ENCODE results near the gene PTPRM. TPM values are rescaled to one million over a fixed set of nuclear protein-coding genes. Genes with fewer than 3 reads are reported as not detected.
A peak's percentile ranks its signal among the peaks of the same experiment; 100 is the strongest.

PTPRM gene
- total and polyA plus RNA-seq, 4 donors, result 61.1 to 146 (median 87.5) TPM

DNA sequence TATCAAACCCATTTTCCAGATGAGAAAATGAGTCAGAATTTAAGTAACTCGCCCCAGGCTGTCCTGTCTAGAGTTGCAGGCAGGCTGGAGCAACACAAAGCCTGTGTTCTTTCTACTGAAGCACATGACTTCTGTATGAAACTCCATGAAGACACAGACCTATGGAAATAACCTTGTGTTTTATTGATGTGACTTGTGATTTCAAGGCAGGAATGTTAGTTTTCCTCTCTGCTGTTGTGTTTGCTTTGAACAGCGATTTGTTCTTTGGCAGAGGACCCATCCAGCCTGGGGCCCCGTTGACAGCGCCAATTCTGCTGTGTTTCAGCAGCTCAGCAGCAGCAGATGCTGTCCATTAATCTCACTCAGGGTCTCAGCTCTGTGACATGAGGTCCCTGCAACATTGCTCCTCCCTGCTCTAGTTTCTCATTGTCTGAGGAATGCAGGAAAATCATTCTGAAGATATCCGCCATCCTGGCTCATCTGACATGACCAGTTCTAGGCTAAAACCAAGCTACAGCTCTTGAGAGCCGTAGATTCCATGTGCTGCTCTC, 697.8 kb downstream of the PTPRM start:
- H3K9ac ChIP-seq (ENCODE audit: insufficient read depth in 1 of 2, low read length in 2 of 2), result no peak overlapping the region
- no peak overlapping the region for H3K4me3 ChIP-seq
- 69 to 82% methylated on average over 6 of the region's 6 CpGs for WGBS, 2 donors
- H3K36me3 ChIP-seq (ENCODE audit: control insufficient read depth in 4 of 4, insufficient read depth in 4 of 4, low read length in 4 of 4), result peaks cover 0 to 10% (median 0%) of the 10 kb centered on the region in 4 donors
- no peaks in the 10 kb centered on the region for H3K27me3 ChIP-seq (ENCODE audit: control insufficient read depth in 3 of 3, insufficient read depth in 3 of 3, low read length in 2 of 3)
- no peak for ATAC-seq (ENCODE audit: insufficient read depth, low FRiP score)
- DNase-seq, result peak; percentile 87 to 95 (median 89)
- no peak overlapping the region for H3K27ac ChIP-seq (ENCODE audit: low read depth in 1 of 2, low read length in 1 of 2)
- peaks cover 0 to 20% (median 4%) of the 10 kb centered on the region in 5 donors for H3K4me1 ChIP-seq (ENCODE audit: control insufficient read depth in 5 of 5, insufficient read depth in 5 of 5, low read length in 5 of 5)
- H3K9me3 ChIP-seq (ENCODE audit: control insufficient read depth in 4 of 4, insufficient read depth in 3 of 4, low read length in 3 of 4), result no peaks in the 10 kb centered on the region
- no peak for TF ChIP-seq CTCF (IDR thresholded peaks at IDR 0.05; ENCODE audit: control extremely low read depth, extremely low read depth)

DNA sequence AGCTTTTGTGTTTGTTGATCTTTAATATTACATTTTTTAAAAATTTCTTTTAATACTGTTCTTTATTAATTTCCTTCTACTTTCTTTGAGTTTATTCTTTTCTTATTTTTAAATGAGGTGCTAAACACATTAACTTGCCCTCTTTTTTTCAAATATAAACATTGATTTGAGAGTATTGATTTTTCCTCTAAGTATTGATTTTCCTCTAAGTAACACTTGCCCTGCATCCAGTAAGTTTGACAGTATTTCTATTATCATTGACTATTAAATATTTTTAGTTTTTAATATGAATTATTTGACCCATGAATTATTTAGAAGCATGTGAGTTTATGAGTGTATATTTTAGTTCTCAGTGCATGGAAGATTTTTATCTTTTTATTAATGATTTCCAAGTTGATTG, 705.1 kb downstream of the PTPRM start:
- Histone ChIP-seq H3K4me3 (no peak overlapping the region), H3K27me3 (ENCODE audit: control insufficient read depth in 3 of 3, insufficient read depth in 3 of 3, low read length in 2 of 3) (no peaks in the 10 kb centered on the region), H3K4me1 (ENCODE audit: control insufficient read depth in 5 of 5, insufficient read depth in 5 of 5, low read length in 5 of 5) (peaks cover 0 to 6% (median 3%) of the 10 kb centered on the region in 5 donors), H3K36me3 (ENCODE audit: control insufficient read depth in 4 of 4, insufficient read depth in 4 of 4, low read length in 4 of 4) (peaks cover 0 to 1% (median 0%) of the 10 kb centered on the region in 4 donors), H3K27ac (ENCODE audit: low read depth in 1 of 2, low read length in 1 of 2) (no peak overlapping the region), H3K9me3 (ENCODE audit: control insufficient read depth in 4 of 4, insufficient read depth in 3 of 4, low read length in 3 of 4) (no peaks in the 10 kb centered on the region), H3K9ac (ENCODE audit: insufficient read depth in 1 of 2, low read length in 2 of 2) (no peak overlapping the region)
- DNase-seq, result no peak
- TF ChIP-seq CTCF (IDR thresholded peaks at IDR 0.05; ENCODE audit: control extremely low read depth, extremely low read depth), result no peak
- ATAC-seq (ENCODE audit: insufficient read depth, low FRiP score), result no peak

DNA sequence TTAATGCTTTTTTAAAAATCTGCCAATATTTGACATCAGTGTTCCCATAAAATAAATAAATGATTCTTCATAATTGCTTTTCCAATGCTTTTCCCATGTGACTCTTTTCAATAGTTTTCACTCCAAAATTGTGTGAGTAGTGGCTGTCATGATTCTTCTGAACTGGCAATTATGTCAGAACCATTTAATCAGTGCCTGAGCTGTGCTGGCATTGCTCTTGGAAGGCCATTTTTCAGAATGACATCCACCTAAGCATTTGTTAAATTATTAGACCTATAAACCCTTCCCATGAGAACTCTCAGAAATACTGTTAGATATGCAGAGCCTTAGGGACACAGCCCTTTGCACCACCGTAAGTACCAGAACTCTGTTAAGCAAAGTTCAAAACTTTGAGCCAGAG, 707.3 kb downstream of the PTPRM start:
- DNase-seq (no peak), ATAC-seq (ENCODE audit: insufficient read depth, low FRiP score) (no peak)
- no peaks in the 10 kb centered on the region for H3K9me3 ChIP-seq (ENCODE audit: control insufficient read depth in 4 of 4, insufficient read depth in 3 of 4, low read length in 3 of 4)
- no peak overlapping the region for H3K27ac ChIP-seq (ENCODE audit: low read depth in 1 of 2, low read length in 1 of 2)
- no peak overlapping the region for H3K4me3 ChIP-seq
- peaks cover 0 to 2% (median 0%) of the 10 kb centered on the region in 4 donors for H3K36me3 ChIP-seq (ENCODE audit: control insufficient read depth in 4 of 4, insufficient read depth in 4 of 4, low read length in 4 of 4)
- no peak for TF ChIP-seq CTCF (IDR thresholded peaks at IDR 0.05; ENCODE audit: control extremely low read depth, extremely low read depth)
- peaks cover 1 to 14% (median 4%) of the 10 kb centered on the region in 5 donors for H3K4me1 ChIP-seq (ENCODE audit: control insufficient read depth in 5 of 5, insufficient read depth in 5 of 5, low read length in 5 of 5)
- no peak overlapping the region for H3K9ac ChIP-seq (ENCODE audit: insufficient read depth in 1 of 2, low read length in 2 of 2)
- H3K27me3 ChIP-seq (ENCODE audit: control insufficient read depth in 3 of 3, insufficient read depth in 3 of 3, low read length in 2 of 3), result no peaks in the 10 kb centered on the region
- WGBS, 2 donors, result 94 to 97% methylated on average over 1 of the region's 1 CpG

DNA sequence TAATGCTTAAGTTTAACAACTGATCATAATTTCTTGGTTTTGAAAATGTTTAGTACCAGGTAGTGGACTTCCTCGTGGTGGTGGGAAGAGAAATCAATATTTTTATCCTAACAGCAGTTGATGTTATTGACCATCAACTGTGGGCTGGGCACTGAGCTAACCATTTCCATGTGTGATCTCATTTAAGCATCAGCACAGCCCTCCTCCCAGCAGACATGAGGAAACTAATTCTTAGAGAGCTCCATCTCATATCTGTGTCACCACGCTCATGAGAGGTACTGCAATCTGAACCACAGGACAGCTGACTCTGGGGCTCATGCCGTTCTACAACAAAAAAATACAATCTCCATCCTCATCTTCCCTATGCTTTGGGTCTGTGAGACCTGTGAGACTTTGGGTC, 709.3 kb downstream of the PTPRM start:
- WGBS, 2 donors, result 88 to 91% methylated on average over 3 of the region's 3 CpGs
- DNase-seq (no peak), ATAC-seq (ENCODE audit: insufficient read depth, low FRiP score) (no peak)
- H3K4me1 ChIP-seq (ENCODE audit: control insufficient read depth in 5 of 5, insufficient read depth in 5 of 5, low read length in 5 of 5), result peaks cover 1 to 14% (median 4%) of the 10 kb centered on the region in 5 donors
- H3K36me3 ChIP-seq (ENCODE audit: control insufficient read depth in 4 of 4, insufficient read depth in 4 of 4, low read length in 4 of 4), result peaks cover 0 to 3% (median 0%) of the 10 kb centered on the region in 4 donors
- H3K9me3 ChIP-seq (ENCODE audit: control insufficient read depth in 4 of 4, insufficient read depth in 3 of 4, low read length in 3 of 4), result no peaks in the 10 kb centered on the region
- no peak overlapping the region for H3K9ac ChIP-seq (ENCODE audit: insufficient read depth in 1 of 2, low read length in 2 of 2)
- TF ChIP-seq CTCF (IDR thresholded peaks at IDR 0.05; ENCODE audit: control extremely low read depth, extremely low read depth), result no peak
- no peak overlapping the region for H3K27ac ChIP-seq (ENCODE audit: low read depth in 1 of 2, low read length in 1 of 2)
- H3K27me3 ChIP-seq (ENCODE audit: control insufficient read depth in 3 of 3, insufficient read depth in 3 of 3, low read length in 2 of 3), result no peaks in the 10 kb centered on the region
- H3K4me3 ChIP-seq, result no peak overlapping the region

All from lung (tissue), 12 donors.